ENCODE data around the gene ADCY1.

Gene ADCY1

DNA sequence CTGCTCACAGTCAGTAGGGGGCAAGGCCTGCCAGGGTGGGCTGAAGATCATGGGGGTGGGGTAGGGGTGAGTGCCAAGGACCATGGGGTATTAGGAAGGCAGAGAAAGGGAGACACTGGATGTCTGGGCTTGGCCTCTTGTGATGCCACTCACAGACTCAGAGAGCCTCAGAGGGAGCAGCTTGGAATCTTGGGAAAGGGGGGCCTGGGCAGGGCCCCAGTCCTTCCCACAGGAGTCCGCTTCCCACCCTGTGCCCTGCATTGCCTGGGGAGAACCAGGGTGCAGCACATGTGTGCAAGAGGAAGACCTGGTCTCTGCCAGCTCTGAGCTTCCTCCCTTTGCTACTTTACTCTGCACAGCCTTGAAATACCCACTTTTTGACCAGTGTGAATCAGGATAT is 4.3 kb downstream of the ADCY1 start:
- DNase-seq, result no peak

DNA sequence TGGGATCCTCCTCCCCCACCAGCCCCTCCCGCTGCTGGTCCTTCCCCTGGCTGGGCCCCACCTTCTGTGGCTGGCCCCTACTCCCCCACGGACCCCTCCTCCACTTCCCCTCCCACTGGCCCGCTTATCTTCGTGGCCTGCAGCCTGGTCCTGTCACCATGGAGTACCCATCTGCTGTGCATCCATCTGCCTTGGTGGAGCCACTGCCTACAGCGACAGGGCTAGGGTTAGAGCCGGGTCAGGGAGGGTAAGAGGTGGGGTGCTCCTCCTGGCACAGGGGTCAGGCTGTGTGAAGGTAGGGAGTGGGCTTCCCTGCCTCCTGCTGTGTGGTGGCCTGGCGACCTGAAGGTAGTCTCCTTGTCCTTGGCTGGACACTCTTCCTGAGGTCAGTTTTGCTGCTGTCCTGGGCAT is 5.2 kb downstream of the ADCY1 start:
- no peak for DNase-seq

DNA sequence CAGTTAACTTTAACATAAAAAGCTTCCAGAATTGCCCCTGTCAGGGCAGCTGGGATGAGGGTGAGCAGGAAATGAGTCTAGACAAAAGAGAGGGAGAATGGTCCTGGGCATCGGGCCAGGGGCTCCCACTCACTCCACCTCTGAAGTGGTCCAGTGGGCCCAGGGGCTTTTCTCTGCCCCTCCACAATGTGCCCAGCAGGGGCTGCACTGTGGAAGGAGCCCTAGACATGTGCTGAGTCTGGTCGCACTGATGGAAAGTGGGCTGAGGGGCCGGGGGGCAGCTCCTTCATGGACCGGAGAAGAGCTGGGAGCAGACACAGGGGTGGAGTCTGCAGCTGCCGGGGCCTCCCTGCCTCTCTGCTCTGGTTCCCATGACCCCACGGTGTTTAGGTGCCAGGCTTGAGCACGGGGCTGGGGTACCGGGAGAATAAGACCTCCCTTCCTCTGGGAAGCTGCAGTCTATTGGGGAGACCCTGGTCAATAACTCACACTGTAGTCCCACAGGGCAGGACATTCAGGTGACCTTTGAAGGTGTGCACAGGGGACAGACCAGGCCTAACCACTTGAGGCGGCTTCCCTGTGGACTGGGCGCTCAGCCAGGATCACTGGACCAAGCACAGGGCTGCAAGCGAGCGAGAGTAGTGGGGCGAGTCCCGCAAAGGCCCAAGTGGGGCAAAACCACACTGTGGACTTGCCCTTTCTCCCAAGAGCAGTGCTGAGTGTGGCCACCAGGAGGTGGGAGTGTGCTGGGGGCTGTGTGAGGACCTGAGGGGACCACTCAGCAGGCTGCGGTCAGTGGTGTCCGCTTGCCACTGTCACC is 6.1 kb downstream of the ADCY1 start:
- DNase-seq, result no peak

DNA sequence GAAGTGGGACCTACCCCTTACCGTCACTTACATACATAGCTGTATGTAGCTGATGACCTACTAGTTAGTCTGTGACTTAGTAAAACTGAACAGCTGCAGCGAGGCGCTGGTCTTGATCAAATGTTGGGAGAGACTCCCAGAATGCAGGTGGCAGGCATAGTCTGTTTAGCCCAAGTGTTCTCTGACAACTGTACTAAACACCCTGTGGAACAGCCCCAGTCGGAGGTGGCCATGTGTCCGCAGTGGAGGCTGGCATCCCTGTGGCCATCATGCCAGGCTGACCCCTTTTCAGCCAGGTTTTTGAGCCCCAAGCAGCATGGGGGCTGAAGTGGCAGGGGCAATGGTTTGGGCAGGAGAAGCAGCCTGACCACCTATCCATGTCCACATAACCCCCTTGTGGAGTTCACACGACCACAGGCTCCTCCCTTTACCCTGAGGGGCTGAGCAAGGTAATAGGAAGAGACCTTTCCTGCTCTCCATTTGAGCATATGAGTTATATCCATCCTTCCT is 7.2 kb downstream of the ADCY1 start:
- DNase-seq, result no peak

DNA sequence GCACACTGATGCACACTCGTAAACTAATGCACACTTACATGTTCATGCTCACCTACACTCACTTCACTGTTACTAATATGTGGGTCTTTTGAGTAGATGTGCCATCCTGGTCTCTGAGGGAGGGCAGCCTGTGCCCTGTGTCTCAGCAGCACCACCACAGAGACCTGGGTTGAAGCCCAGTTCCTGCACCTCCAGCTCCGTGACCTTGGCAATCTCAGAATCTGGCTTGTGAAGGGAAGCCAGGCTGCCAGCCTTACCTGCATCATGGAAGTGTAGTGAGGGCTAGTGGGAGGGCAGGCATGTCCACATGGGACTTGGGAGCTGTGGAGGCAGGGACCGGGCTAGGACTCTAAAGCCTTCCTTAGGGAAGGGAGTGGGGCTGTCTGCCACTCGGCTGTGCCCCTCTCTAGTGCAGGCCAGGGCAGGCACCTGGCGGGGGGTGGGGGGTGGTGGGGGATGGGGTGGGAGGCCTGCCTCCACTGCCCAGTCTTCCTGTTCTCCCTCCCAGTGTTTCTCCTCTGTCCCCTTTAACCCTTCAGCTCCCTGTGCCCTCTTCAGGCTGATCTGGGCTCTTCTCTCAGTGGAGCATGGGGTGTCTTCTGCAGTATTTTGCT is 8.1 kb downstream of the ADCY1 start:
- no peak for DNase-seq

DNA sequence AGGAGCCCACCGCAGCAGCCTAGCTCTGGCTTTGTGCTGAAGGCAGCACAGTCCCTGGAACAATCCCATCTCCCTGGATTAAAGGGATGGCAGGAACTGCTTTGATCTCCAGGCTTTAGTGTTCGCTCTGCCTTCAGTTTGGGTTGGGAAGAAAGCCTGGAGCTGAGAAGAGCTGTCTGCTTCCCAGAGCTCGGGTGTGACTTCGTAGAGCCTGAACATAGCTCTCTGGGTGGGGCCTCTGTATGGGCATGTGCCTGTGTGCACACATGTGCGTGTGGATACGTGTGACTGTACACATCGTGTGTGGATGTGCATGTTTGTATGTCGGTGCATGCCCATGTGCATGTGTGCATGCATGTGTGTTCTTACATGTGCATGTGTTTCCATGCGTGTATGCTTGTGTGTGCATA is 8.7 kb downstream of the ADCY1 start:
- no peak for DNase-seq

DNA sequence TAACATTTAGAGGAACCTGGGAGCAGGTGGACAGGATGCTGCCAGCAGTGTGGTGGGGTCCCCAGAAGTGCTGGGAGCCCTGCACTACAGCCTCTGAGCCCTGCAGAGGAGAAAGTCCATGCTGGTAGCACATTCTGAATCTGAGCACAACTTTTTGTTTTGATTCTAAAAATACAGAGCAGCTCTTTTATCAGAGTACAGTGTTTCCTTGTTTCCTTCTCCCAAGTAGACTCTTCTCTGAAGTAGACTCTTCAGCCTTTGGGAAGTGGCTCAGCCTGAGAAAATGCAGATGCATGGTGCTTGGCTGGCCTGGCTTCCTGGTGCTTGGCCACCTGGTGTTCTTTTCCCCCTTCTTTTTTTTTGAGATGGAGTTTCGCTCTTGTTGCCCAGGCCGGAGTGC is 9.1 kb downstream of the ADCY1 start:
- DNase-seq, result no peak

DNA sequence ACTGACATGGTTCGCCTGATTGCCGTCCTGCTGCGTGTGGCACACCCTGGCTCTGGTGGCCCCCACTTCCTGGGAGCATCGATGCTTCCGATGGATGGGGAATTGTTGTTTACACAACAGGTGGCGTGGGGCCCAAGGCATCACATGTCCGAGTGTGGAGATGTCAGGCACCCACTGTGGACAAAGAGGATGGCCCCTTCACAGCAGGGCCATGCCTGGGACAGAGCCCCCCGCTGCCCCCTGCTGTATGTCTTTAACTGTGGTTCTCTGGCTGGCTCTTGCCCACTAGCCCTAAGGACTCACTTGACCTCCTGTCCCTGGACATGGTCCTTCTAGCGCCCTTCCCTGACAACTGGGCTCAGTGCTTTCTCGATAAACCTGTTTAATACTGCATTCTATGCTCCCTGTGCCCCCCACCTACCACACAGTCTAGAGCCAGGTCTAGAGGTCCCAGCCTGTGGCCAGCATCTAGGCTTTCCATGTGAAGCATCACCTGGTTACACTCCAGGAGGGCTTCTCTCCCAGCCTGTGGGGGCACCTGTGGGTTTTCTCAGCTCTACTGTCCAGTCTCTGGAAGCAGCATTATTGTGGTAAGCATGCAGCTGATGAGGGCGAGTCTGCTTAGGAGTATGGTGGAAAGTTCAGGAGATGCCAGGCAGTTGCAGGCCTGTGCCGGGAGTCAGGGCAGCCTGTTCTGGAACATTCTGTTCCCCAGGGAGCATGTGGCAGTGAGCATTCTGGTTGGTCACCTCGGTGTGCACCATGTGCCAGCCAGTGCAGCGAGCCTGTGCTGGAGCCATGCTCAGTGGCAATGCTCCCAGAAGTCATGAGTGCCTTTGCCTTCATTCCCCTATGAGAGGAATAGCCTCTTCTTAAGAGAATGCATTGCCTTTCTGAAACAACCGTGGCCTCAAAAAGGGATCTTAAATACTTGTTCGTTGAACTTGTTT is 10.4 kb downstream of the ADCY1 start:
- no peak for DNase-seq

DNA sequence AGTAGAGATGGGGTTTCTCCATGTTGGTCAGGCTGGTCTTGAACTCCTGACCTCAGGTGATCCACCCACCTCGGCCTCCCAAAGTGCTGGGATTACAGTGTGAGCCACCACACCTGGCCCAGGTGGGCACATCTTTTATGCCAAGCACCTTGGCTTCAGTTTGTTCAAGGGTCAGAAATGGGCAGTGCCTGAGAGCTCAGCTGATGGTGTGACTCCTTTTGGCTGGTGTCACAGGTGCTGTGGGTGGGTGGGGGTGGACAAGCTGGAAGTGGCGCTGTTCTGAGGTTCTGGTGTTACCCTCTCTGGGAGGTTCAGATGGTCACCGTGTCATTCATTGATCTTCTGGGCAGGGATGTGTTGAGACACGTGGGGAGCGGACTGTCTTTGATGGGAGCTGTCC is 11.5 kb downstream of the ADCY1 start:
- DNase-seq, result no peak

DNA sequence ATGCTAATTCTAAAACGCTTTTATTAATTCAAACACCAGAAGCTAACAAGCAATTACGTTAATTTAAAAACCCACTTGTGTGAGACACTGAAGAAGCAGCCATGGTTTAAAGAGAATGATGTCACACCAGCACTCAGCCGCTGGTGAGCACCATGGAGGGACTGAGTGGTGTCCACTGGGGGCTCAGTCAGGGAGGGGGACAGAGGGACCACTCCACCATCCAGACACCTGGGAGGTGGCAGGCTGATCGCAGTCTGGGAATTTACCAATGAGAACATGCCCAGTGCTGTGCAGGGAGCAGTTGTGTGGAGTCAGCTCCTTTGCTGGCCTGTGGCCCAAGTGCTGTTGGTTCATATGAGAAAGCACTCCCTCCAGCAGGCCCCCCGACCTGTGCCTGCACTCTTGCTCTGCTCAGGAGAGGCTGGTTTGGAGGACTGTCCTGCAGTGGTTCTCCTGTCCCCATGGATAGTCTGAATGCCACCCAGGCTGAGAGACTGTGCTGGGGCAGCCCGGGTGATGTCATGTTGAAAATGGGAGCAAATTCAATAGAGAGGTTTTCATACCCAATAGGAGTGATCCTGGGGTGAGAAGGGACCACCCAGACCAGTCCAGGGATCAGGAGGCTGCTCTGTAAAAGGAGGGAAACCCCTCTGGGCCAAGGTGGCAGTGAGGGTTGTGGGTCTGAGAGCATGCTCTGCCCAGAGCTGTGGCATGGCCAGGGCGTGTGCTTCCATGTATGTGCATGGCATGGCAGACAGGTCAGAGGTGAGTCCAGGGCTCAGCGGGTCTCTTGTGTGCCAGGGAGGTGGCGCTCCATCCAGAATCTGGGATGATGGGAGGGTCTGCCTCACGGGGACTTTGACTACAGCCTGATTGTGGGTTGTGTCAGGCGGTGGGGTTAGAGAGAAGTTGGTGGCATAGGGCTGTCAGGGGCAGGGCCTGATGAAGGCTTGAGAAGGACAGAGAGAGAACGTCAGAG is 12.7 kb downstream of the ADCY1 start:
- DNase-seq, result no peak

DNA sequence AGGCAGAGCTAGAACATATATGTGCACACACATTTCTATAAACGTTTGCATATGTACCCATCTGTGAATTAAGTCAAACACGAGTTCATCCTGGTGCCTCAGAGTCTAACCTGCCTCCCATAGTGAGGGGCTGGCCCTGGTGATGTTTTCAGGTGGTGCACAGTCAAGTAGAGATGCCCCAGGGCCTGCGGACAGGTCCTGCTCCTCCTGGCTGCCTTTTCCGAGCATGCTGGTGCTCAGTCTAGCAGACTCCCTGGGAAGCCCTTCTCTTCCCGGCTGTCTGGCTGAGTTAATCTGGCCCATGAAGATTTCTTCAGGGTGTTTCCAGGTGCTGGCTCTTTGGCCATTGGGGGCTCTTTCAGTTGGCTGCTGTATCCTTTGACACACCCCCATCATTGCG is 14.3 kb downstream of the ADCY1 start:
- no peak for DNase-seq

DNA sequence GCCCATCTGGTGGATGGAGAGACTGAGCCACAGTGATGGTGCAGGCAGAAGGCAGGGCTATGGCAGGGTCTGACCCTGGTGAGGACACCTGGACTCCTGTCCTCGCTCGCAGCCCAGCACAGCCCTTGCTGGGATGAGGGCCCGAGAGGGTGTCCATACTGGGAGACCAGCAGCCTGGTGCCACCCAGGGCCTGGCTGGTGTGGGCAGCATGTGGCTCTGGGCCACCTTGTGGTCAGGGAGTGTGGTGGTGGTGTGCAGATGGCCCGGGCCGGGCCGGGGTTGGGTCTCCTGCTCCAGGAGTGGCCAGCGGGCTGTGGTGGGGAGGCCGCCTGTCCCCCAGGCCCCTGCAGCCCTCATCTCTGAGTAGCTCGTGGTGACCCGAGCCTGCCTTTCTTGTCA is 14.9 kb downstream of the ADCY1 start:
- no peak for DNase-seq

DNA sequence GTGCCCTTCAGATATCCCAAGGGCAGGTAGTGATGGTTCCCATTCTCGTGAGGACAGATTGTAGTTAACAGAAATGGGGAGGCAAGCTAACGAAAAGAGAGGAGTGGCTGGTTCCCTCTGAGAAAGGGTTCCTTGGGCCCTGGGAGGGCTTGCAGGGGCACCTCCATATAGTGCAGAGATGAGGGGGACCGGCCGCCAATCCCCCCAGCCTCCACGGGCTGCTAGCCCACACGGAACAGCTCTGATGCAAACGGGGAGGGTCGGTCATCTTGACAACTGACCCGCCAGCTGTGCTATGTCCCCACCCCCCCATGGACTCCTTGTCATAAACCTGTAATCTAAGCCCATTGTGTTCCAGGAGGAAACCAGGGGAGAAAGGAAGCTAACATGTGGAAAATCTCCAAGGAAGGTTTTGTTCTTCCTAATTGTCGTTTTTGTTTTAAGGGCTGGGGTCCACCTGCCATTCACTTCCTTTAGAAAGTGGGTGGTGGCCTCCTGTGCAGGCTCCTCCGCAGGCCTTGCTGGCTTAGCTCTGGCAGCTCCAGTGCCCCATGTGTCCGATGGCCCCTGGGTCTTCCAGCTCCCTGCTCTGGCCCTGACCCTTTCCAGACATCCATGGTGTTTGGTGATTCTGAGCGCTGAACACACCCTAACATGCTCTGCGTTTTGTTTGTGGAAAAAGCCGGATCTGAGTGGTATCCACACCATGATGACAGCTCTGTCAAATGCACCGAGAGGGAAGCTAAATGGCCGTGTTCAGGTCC is 15.9 kb downstream of the ADCY1 start:
- no peak for DNase-seq

DNA sequence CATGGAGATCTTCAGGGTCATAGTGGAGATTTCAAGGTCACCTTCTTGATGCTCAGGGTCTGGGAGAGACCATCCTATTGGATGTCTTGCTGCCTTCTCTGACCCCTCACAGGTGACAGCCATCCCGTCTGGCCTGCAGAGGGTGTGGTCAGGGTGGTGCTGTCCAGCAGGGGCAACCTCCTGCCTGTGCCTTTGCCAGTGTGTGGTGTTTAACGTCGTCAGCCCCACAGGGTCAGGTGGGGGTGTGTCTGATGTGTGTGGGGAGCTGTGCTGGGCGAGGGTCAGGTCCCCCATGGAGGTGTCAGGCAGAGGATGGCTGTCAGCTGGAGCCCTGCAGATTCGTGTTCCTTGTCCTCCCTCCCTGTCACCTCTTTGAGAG is 16.5 kb downstream of the ADCY1 start:
- no peak for DNase-seq

DNA sequence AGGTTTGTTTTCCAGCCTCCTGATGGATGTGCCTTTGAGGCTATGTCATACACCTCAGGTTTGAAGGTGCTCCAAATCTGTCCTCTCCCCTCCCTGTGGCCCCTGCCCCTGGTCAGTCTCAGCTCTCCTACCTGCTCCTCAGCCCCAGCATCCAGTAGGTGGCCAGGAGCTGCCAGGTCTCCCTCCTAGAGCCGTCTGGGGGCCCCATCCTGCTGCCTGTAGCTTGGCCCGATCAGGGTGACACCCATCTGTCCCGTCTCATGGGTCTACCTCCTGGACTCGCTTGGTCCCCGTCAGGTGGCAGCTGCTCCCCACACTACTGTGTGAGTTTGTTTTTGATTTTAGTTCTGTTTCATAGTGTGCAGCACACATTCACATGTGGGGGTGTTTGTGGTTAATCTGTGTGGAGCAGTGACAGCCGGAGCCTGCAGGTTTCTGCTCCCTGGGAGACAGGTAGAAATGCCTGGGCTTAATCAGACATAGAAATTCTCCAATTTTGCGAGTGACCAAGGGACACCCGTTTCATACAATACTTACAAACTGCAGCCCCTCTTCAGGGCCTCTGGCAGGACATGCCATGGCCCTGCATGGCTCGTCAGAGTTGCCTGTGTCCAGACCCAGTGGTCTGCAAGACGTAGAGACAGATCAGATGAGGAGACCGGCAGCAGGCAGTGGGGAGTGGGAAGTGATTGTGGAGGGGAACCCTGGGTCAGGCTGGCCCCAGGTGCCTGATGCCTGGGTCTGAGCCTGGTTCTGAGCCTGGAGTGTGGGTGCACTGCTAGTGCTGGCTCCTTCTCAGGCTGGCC is 17.1 kb downstream of the ADCY1 start:
- no peak for DNase-seq

DNA sequence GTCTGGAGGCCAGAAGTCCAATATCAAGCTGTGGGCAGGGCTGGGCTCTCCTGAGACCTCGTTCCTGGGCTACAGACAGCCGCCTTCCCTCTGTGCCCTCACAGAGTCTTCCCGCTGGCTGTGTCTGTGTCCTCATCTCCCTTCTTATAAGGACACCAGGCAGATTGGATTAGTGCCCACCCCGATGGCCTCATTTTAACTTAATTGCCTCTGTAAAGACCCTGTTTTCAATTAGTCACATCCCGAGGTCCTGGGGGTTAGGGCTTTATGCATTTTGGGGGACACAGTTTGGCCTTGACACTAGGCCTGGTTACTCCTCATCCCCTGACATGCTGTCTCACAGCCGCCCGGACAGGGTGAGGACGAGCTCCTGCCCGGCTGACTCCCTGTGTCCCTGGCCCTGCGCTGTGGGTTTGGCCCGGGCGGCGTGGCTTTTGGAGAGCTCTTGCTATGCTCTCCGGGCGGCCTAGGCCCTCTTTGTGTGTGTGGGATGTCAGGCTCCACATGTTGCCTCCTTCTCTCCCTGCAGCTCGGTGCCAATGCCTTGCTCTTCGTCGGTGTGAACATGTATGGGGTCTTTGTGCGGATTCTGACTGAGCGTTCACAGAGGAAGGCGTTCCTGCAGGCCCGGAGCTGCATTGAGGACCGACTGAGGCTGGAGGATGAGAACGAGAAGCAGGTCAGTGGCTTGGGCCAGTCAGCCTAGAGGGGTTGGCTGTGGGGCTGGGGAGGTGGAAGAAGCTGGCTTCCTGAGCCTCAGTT is 18.2 kb downstream of the ADCY1 start:
- no peak for DNase-seq

DNA sequence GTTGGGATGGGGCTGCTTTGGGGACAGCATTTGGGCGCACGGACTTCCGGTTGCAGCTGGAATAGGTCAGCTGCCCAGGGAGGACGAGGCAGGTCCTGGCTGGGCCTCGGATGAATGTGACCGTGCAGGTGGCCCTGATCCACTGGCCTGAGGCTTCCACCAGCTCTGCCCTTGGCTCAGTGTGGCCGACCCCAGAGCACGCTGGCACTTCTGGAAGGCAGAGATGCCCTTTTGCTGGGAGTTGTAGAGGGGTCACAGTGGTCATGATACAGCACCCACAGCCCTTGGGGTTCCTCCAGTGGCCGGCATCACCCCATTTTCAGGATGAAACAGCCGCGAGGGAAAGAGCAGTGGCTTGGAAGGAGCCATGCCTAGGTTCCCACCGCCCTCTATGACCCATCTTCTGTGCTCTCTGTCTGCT is 19.0 kb downstream of the ADCY1 start:
- no peak for DNase-seq

DNA sequence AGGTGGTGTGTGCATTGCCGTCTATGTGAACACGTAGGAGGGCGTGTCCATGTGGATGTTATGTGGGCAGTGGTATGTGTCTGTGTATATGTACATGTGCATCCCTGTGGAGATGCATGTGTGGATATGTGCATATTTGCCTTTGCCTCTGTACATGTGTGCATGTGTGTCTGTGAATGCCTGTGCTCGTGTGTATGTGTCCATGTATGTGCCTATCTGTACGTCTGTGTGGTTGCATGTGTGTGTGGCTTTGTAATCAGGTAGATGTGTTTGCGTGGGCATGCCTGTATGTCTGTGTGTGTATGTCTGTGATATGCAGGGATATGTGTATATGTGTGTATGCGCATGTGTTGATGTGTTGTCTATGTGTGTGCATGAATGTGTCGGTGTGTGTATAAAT is 19.7 kb downstream of the ADCY1 start:
- DNase-seq, result no peak

DNA sequence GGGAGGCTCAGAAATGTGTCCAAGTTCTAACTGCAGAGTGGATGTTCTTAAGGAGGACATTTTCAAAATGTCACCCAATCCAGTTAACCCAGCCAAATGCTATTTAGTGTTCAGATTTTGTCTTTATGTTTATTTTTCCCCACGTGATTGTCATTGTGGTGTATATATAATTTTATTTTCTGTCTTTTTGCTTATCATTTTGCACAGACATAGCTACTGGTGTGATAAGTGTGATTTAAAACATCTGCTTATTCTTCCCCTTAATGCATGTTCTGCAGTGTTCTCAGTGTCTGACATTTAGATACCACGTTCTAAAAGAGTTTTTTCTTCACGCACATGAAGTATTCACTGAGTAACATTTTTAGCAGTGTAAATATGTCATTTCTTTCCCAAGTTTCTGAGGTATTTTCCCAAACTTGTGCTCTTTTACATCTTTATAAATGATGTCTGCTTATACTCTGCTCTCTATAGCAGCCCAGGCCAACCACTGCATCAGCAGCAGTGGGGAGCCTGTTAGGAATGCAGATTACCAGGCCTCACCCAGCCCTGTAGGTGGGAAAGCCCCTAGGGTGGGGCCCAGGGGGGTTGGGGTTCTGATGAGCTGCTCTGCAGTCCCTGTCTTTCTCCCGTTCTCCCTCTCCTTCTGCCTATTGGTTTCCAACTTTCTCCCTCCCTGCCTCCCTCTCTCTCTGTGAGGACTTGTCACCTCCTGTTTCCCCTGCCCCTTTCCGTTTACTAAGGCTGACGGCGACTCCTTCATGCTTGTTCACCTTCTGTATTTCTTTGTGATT is 20.8 kb downstream of the ADCY1 start:
- no peak for DNase-seq

All from GOT3 (cell line).